Colonic mucosa (tissue), 4 donors: ENCODE results near the gene SCYL2. TPM values are rescaled to one million over a fixed set of nuclear protein-coding genes. Genes with fewer than 3 reads are reported as not detected.

Source experiments
- DNase-seq: peaks from one replicate; pipeline ENCODE4 v3.0.0-alpha.2; 2020
- H3K27ac ChIP-seq: fragments of 200-600 bp; one replicate; pipeline ENCODE4 v1.8.0; 2021
- H3K27me3 ChIP-seq: fragments of 200-600 bp; one replicate; pipeline ENCODE4 v1.8.0; 2021
- H3K36me3 ChIP-seq: fragments of 200-600 bp; one replicate; pipeline ENCODE4 v1.8.0; 2021
- H3K4me1 ChIP-seq: fragments of 200-600 bp; one replicate; pipeline ENCODE4 v1.8.0; 2021; ENCODE audit warnings: mild to moderate bottlenecking
- H3K4me3 ChIP-seq: fragments of 200-600 bp; one replicate; pipeline ENCODE4 v1.8.0; 2021
- H3K9ac ChIP-seq, 2 donors: one replicate each; pipeline ENCODE4 v1.7.0; 2013; ENCODE audit warnings: control low read depth in 2 of 2, low read depth in 2 of 2, low read length in 2 of 2
- H3K9me3 ChIP-seq: fragments of 200-600 bp; one replicate; pipeline ENCODE4 v1.8.0; 2021
- intact Hi-C: fragments of 100-400 bp; cut with DNase I; formaldehyde crosslinking; loops from one replicate; pipeline ENCODE4 v1.14.1; 2022
- total RNA-seq, 2 donors: library from RNA; stranded (reverse); fragmentation: NEBNext Ultra II Directional in 1 of 2; extraction: Animal tissue kit (Norgen Biotek cat#: 25700) in 1 of 2; gene quantifications; one replicate each; pipeline ENCODE4 v1.2.1, GENCODE V29; 2021
- TF ChIP-seq, protein P1 (sequence below): fragments of 200-600 bp; IDR thresholded peaks from one replicate; pipeline ENCODE4 v1.8.0; 2022; ENCODE audit warnings: antibody characterized with exemption, mild to moderate bottlenecking
- donor health status: healthy.
- donor health status: DM: no; HTN: no; CAD: no.
- donor health status: DM: no; HTN: no; CAD: no.

SCYL2 gene
- total RNA-seq, 2 donors from 2014 or later: 58.4 to 91.1 TPM

DNA sequence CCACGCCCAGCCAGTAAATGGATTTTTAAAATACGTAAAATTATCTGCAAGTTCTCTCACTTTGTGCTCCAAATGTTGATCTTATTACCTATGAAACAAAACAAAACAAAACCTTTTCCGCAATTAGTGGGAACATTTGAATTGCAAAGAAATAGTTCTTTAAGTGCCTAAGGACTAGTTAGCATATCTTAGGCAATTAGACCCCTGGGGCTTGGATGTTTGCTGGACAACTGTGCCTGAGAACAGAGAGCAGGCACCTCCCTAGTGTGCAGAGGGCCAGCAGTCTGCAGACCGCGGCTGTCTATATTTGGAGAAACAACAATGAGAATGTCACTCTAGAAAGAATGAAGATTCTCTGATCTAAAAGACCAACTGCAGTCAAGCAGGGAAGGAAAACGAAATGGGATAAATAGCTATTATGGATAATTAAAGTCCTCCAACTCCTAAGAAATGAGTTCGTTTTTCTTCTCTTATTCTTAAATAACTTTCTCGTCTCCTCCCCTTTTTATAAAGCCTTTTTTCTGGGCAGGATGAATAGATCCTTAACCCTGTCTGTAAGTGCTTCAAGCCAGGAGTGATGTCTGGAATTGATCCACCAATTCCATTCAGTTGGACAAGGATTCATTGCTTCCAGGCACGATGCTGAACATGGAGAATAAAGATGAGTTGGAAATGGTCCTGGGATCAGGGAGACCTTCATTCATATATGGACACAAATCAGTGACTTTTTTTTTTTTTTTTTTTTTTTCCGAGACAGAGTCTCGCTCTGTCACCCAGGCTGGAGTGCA, 106.1 kb downstream of the SCYL2 start:
- H3K9ac ChIP-seq: no peak overlapping the region
- no peak for DNase-seq

DNA sequence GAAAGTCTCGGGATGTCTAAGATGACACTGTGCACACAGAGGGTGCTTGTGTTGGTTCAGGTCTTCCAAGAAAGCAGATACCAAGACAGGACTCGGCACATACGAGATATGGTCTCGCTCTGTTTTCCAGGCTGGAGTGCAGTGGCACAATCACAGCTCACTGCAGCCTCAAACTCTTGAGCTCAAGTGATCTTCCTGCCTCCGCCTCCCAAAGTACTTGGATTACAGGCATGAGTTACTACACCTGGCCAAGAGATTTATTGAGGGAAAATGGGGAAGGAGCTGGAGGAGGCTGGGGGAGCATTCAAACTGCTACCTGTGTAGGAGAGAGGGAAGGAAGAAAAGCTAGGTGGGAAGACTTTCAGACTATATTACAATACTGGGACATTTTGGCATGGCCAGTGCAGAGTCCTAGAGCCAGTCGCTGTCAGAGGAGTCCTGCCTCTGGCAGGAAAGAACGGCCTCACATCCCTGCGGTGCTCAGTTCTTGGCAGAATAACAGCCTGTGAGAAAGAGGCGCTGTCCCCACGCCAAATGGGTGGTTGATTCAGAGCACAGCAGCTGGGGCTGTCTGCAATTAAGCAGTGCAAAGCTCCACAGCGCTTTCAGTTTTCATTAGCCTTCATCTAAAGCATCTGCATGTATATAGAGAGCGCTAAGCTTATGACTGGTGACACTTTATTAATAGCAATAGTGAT, 108.2 kb downstream of the SCYL2 start:
- Histone ChIP-seq H3K4me1 (no peaks in the 10 kb centered on the region), H3K4me3 (no peak overlapping the region), H3K9ac (no peak overlapping the region), H3K36me3 (no peaks in the 10 kb centered on the region), H3K27me3 (no peaks in the 10 kb centered on the region), H3K27ac (no peak overlapping the region), H3K9me3 (no peaks in the 10 kb centered on the region)
- TF ChIP-seq, protein P1, sequence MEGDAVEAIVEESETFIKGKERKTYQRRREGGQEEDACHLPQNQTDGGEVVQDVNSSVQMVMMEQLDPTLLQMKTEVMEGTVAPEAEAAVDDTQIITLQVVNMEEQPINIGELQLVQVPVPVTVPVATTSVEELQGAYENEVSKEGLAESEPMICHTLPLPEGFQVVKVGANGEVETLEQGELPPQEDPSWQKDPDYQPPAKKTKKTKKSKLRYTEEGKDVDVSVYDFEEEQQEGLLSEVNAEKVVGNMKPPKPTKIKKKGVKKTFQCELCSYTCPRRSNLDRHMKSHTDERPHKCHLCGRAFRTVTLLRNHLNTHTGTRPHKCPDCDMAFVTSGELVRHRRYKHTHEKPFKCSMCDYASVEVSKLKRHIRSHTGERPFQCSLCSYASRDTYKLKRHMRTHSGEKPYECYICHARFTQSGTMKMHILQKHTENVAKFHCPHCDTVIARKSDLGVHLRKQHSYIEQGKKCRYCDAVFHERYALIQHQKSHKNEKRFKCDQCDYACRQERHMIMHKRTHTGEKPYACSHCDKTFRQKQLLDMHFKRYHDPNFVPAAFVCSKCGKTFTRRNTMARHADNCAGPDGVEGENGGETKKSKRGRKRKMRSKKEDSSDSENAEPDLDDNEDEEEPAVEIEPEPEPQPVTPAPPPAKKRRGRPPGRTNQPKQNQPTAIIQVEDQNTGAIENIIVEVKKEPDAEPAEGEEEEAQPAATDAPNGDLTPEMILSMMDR: no peak
- intact Hi-C loops: no loop called here
- peak; percentile 34 for DNase-seq

More for the DNA sequence above, 106.1 kb downstream of the SCYL2 start:
- TF ChIP-seq, protein P1: no peak
- no peaks in the 10 kb centered on the region for H3K36me3 ChIP-seq
- H3K27ac ChIP-seq: no peak overlapping the region
- H3K9me3 ChIP-seq: no peaks in the 10 kb centered on the region
- H3K4me3 ChIP-seq: no peak overlapping the region
- no peaks in the 10 kb centered on the region for H3K4me1 ChIP-seq
- H3K27me3 ChIP-seq: no peaks in the 10 kb centered on the region
- intact Hi-C loops: no loop called here

DNA sequence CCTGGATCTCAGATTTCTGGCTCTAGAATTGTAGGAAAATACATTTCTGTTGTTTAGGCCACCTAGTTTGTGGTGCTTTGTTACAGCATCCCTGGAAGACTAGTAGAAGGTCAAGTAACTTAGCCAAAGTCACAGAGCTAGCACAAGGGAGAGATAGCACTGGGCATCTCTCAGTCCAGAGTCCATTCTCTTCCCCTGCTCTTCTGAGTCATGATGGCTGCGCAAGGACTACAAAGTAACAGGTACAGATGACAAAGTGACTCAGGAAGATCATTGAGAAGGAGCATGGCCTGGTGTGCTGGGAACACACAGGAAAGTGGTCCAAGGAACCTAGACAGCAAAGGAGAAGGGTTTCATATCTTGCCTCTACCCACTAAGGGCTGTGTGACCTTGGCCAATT, 109.2 kb downstream of the SCYL2 start:
- no peaks in the 10 kb centered on the region for H3K36me3 ChIP-seq
- no peaks in the 10 kb centered on the region for H3K4me1 ChIP-seq
- no peak for DNase-seq
- H3K27me3 ChIP-seq: no peaks in the 10 kb centered on the region
- TF ChIP-seq, protein P1: no peak
- H3K9me3 ChIP-seq: no peaks in the 10 kb centered on the region
- H3K4me3 ChIP-seq: no peak overlapping the region
- no peak overlapping the region for H3K27ac ChIP-seq
- intact Hi-C loops: no loop called here
- H3K9ac ChIP-seq: no peak overlapping the region

DNA sequence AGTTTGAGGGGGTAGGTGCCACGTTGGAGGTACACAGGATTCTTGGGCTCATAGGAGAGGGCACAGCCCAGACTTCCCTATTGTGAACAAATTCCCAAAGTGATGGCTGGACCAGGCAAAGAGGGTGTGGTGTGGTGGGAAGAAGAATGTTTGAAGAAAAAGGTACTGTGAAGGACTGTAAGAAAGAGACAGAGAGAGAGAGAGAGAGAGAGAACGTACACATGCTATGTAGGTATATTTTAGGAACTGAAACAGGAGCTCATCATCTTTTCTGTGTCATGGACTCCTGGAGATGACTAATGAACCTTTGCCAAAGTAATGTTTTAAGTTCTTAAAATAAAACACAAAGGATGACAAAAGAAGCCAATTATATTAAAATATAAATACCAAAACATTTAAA, 114.4 kb downstream of the SCYL2 start:
- H3K9ac ChIP-seq: no peak overlapping the region
- no peaks in the 10 kb centered on the region for H3K4me1 ChIP-seq
- H3K4me3 ChIP-seq: no peak overlapping the region
- DNase-seq: no peak
- no peaks in the 10 kb centered on the region for H3K27me3 ChIP-seq
- TF ChIP-seq, protein P1: no peak
- no peak overlapping the region for H3K27ac ChIP-seq
- intact Hi-C loops: loop anchor here (10.0 kb wide), 1 partner anchor 283 kb away; no protein-coding TSS in a partner anchor
- no peaks in the 10 kb centered on the region for H3K9me3 ChIP-seq
- no peaks in the 10 kb centered on the region for H3K36me3 ChIP-seq

DNA sequence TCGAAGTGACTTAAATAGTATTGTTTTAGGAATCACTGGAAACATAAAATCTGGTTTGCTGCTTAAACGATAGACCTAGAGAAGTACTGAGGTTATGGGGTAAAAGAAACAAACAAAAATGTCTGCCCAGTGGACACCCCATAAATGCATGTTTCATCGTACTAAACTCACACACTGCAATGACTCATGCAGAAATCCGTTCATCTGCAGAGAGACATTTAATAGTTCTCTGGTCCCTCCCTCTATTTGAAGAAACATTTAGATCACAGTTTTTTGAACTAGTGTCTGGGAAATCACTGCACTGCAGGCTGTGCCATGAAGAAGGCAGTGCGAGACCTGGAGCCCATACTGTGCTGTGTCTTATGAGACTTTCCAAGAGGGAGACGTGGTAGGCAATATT, 115.4 kb downstream of the SCYL2 start:
- Histone ChIP-seq H3K4me1 (no peaks in the 10 kb centered on the region), H3K27me3 (no peaks in the 10 kb centered on the region), H3K4me3 (no peak overlapping the region), H3K27ac (no peak overlapping the region), H3K36me3 (no peaks in the 10 kb centered on the region), H3K9ac (no peak overlapping the region), H3K9me3 (no peaks in the 10 kb centered on the region)
- intact Hi-C loops: loop anchor here (10.0 kb wide), 1 partner anchor 282 kb away; no protein-coding TSS in a partner anchor
- TF ChIP-seq, protein P1: no peak
- no peak for DNase-seq
